Measurements from ENCODE around the gene FOSL1.

DNA sequence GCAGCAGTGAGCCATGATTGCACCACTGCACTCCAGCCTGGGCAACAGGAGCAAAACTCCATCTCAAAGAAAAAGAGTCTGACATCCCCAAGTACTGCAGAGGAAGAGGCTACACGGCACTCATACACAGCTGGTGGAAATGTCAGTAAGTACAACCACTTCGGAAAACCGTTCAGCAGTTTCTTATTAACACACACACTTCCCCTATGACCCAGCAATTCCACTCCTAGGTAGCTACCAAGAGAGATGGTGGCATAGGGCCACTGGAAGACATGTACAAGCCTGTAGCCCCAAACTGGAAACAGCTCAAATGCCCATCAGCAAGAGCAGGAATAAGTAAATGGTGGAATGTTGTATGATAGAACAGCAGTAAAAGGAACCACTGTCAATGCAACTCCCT lies 22.4 kb upstream of the FOSL1 start:
- TF ChIP-seq CTCF (IDR thresholded peaks at IDR 0.05; ENCODE audit: insufficient read depth, low read depth, low read length) = no peak
- TF ChIP-seq EZH2 (IDR thresholded peaks at IDR 0.05; ENCODE audit: insufficient read depth, low read length) = no peak
